ENCODE data around the gene IFT81.
"Not testable (repeated sequence)": the region's sequence is repeated elsewhere in the genome, so short reads cannot be mapped to it uniquely, and the experiment has no call there.

IFT81 gene

GRCh38 chr12:110246636-110247339 lies 122.6 kb downstream of the IFT81 start:
- no peak for DNase-seq (ENCODE audit: low read depth, low spot score)

DNA sequence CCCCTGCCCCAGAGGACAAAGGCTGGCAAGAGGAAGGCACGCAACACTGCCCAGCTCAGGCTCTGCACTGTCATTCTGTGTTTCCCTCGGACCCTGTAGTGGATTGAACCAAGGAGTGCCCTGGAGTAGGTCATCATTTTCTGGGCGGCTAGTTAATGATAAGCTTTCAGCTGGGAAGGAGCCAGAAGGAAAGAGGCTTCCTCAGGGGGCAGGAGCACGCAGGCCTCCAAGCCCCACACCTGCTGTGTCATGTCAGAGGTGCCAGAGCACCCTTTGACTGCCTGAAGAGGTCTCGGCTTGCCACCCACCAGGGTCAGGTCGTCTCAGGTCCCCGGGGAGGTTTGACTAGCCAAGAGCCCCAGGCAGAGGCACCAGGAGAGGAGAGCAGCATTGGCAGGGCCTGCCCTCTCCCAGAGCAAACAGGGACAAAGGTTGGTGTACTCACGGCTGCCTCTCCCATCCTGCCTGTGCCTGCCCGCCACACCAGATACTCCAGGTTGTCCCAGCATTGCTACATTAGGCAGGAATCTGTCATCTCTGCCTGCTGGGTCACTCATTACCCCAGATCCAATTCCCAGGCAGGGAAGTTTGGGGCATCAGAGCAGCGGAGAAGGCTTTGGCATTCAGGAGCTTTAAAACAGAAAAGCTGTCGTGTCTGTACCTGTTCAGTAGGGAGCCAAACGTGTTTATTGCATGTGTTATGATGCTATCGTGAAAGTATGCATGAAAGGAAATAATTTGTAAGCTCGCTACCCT lies 123.4 kb downstream of the IFT81 start:
- DNase-seq (ENCODE audit: low read depth, low spot score) = no peak

DNA sequence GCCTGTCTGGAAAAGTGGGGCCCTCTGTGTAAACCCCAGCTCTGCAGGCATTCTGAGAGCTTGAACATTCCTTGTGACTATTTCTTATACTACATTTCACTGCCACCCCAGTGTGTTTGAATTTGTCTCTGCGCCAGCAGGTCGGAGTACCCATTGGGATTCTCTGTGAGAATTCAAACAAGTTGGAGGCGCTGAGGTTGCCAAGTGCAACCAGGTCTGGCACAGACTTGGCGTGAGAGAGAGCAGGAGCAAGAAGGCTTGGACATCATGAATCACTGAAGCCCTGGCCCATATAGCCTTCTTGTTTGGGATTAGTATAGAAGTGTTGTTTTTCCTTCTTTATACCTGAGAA lies 123.9 kb downstream of the IFT81 start:
- peak; percentile 40 for DNase-seq (ENCODE audit: low read depth, low spot score)

GRCh38 chr12:110249105-110249504 lies 124.9 kb downstream of the IFT81 start:
- DNase-seq (ENCODE audit: low read depth, low spot score) = no peak

- DNase-seq (ENCODE audit: low read depth, low spot score) = peak; percentile 72
Observed at GRCh38 chr12:110249716-110250225, 125.6 kb downstream of the IFT81 start.

DNA sequence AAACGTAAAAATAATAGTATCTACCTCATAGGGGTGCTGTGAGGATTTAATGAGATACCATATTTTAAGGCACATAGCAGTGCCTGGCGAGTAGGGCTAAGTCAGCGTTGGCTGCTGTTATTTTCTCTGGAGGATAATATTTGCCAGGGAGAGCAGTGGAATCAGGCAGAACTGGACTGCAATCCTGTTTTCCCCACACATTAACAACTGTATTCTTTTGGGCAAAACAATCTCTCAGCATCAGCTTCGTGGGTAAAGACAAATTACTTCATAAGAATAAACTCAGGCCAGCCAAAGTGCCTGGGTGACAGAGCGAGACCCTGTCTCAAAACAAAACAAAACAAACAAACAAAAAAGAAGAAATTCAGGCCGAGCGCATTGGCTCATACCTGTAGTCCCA lies 127.2 kb downstream of the IFT81 start:
- no peak for DNase-seq (ENCODE audit: low read depth, low spot score)

- DNase-seq (ENCODE audit: low read depth, low spot score) = no peak
Observed at GRCh38 chr12:110252716-110253115, 128.6 kb downstream of the IFT81 start.

GRCh38 chr12:110253176-110253575 lies 129.0 kb downstream of the IFT81 start:
- DNase-seq (ENCODE audit: low read depth, low spot score) = no peak

DNA sequence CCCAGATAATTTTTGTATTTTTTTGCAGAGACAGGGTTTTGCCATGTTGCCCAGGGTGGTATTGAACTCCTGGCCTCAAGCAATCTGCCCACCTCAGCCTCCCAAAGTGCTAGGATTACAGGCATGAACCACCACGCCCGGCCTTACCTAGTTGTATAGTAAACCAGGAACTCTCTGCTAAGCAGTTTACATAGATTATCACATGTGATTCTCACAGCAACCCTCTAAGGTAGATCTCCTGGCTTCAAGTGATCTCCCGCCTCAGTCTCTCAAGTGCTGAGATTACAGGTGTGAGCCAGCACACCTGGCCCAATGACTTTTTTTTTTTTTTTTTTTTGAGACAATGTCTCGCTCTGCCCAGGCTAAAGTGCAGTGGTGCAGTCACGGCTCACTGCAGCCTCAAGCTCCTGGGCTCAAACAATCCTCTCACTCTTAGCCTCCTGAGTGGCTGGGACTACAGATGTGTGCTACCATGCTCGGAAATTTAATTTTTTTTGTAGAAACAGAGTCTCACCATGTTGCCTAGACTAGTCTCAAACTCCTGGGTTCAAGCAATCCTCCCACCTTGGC lies 130.9 kb downstream of the IFT81 start:
- no peak for DNase-seq (ENCODE audit: low read depth, low spot score)

DNA sequence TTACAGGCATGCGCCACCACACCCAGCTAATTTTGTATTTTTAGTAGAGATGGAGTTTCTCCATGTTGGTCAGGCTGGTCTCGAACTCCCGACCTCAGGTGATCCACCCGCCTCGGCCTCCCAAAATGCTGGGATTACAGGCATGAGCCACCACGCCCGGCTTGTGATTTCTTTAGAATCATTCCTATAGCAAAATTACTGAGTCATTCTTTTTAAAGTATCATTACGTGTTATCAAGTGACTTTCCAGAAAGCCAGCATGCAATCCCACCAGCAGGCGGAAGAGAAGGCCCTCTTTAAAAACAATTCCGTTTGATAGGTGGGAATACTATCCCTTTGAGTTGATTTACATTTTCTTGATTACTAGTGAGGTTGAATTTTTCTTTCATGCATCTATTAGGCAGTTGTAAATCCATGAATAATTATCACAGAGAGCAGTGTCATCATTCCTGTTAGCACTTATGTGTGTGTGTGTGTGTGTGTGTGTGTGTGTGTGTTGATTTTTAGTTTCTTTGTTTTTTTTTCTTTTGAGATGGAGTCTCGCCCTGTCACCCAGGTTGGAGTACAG lies 131.8 kb downstream of the IFT81 start:
- DNase-seq (ENCODE audit: low read depth, low spot score) = not testable (repeated sequence)

DNA sequence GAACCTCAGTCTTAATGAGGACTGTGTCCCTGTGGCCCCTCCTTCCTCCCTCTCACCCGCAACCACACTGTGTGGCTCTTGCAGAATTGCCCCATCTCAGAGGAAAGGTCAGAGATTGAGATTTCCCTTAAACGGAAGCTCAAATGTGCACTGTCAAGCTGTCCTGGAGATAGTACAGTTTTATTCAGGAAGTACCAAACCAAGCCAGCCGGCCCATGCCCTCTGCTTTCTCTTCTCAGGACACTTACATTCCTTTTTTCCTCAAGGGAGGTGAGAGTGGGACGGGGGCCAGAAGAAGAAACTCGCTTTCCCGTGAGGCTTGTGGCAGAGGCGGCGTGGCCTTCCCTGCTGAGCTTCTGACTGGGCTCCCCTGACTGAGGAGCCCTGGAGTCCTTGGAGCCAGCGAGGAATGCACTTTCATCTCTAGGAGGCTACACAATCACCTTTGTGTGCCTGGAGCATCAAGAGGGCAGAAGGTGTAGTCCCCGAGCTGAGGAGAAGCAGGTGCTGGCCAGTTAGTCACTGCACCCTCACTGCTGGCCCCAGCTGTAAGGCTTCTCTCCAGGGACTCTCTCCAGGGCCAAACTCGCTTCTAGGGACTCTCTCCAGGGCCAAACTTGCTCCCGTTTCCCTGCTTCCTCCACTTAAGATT lies 132.7 kb downstream of the IFT81 start:
- DNase-seq (ENCODE audit: low read depth, low spot score) = no peak

DNA sequence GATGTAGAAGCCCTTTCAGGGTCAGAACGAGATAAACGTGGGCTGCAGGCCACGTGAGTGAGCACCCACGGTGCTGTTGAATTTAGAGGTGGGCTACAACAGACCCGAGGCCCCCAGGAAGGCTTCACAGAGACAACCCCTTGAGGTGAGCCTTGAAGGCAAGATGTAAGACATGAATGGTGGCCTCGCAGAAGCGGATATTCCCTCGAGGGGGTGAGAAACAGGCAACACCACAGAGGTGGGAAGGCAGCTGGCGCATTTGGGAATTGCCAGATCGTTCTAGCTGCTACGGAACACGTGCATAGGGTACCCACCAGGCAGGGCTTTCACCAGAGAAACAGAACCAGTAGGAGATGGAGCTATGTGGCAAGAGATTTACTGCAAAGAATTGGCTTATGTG lies 134.3 kb downstream of the IFT81 start:
- no peak for DNase-seq (ENCODE audit: low read depth, low spot score)

- DNase-seq (ENCODE audit: low read depth, low spot score) = no peak
Observed at GRCh38 chr12:110262442-110263388, 138.6 kb downstream of the IFT81 start.

GRCh38 chr12:110266381-110266960 lies 142.3 kb downstream of the IFT81 start:
- DNase-seq (ENCODE audit: low read depth, low spot score) = no peak

GRCh38 chr12:110266980-110267620 lies 142.9 kb downstream of the IFT81 start:
- peak; percentile 84 for DNase-seq (ENCODE audit: low read depth, low spot score)
